Heart left ventricle (tissue), 13 donors: Measurements from ENCODE around the gene ARMC6.

Experiments used
- CTCF ChIP-seq, 12 donors: fragments of 200-600 bp; sonication (generic) in 4 of 12; IDR thresholded peaks; one replicate each; pipeline versions ENCODE4 v1.5.0 to v1.8.0; 2018 to 2022; ENCODE audit warnings: antibody characterized with exemption in 12 of 12, mild to moderate bottlenecking in 5 of 12
- POLR2A ChIP-seq, 2 donors: fragments of 450-650 bp; IDR thresholded peaks; one replicate each; pipeline ENCODE4 v1.6.1; 2017; ENCODE audit warnings: antibody characterized with exemption in 2 of 2, mild to moderate bottlenecking in 2 of 2, moderate library complexity in 2 of 2
- donor health status: ischemic (EF 13 %, LVEDD 7.1; RV severe dilation, severe dysfunction).
- donor health status: DM: no; HTN: yes; CAD: no.
- donor health status: DM: no; HTN: no; CAD: no.
- donor health status: ischemic (EF 25% LVEDD 6.9; RV normal size, moderate dysfunction).
- donor health status: ischemic (EF 25% LVEDD 5.7; RV mildly dilated, moderate dysfunction).
- donor health status: ischemic (EF 35%, LVEDD 5.7; RV mildly dilated, moderate dysfunction).
- donor health status: nonischemic (EF 11% LVEDD 7.7; RV severe dilation, severe dysfunction).
- donor health status: DM: yes; HTN: yes; CAD: no.
- donor health status: PGD.
- donor health status: ischemic (EF 29% LVEDD 5.4; RV normal size, mild dysfunction).
- donor health status: nonischemic (EF 23%, LVEDD 6.1; RV moderate dilation, normal function).

- TF ChIP-seq POLR2A (IDR thresholded peaks at IDR 0.05) (no peak), CTCF (IDR thresholded peaks at IDR 0.05) (no peak)
Observed at GRCh38 chr19:19025861-19026260, 7.5 kb upstream of the ARMC6 start.
